H1 (cell line): Measurements from ENCODE around the gene LRRC42. TPM values are rescaled to one million over a fixed set of nuclear protein-coding genes. Genes with fewer than 3 reads are reported as not detected.

Experiments
- CTCF ChIA-PET: fragments of 300-600 bp; sonication (Branson Sonifier 250); formaldehyde crosslinking; loops from one replicate; lab custom pipeline; 2021; ENCODE audit not compliant: partially characterized antibody; lab: Charles Lee
- POLR2A ChIA-PET: fragments of 300-600 bp; sonication (Branson Sonifier 250); formaldehyde crosslinking; loops from one replicate; lab custom pipeline; 2021; ENCODE audit warnings: inconsistent platforms; ENCODE audit not compliant: partially characterized antibody; lab: Charles Lee
- DNase-seq, 2 experiments: peaks; one replicate each; pipeline versions ENCODE4 v3.0.0 to v3.0.0-alpha.2; 2010 to 2022; ENCODE audit warnings: low spot score in 2 of 2, low read depth in 1 of 2, mixed read lengths in 1 of 2
- FAIRE-seq: peaks from 2 replicates; lab custom pipeline; 2011; peaks lifted over from hg19 to GRCh38; lab: Jason Lieb, UNC
- H2AFZ ChIP-seq: 2 replicates; pipeline ENCODE4 v1.8.1; 2012; ENCODE audit warnings: low read length, inconsistent platforms
- H2AK5ac ChIP-seq: 2 replicates; pipeline ENCODE4 v1.6.1; 2013; ENCODE audit warnings: low read depth, low read length
- H2BK120ac ChIP-seq: replicated peaks from 2 replicates; pipeline ENCODE3; 2013; ENCODE audit warnings: low read depth, low read length, inconsistent platforms
- H2BK12ac ChIP-seq: 2 replicates; pipeline ENCODE4 v1.6.1; 2013; ENCODE audit warnings: low read depth, low read length
- H2BK15ac ChIP-seq: 2 replicates; pipeline ENCODE4 v1.6.1; 2013; ENCODE audit warnings: low read length
- H2BK20ac ChIP-seq: 2 replicates; pipeline ENCODE4 v1.6.1; 2013; ENCODE audit warnings: low read length
- H2BK5ac ChIP-seq: 2 replicates; pipeline ENCODE4 v1.6.1; 2013; ENCODE audit warnings: low read depth, low read length
- H3K14ac ChIP-seq: 2 replicates; pipeline ENCODE4 v1.6.1; 2013; ENCODE audit warnings: inconsistent platforms; ENCODE audit not compliant: insufficient read length
- H3K18ac ChIP-seq: 2 replicates; pipeline ENCODE4 v1.6.1; 2013; ENCODE audit warnings: low read length; ENCODE audit errors: extremely low read depth
- H3K23ac ChIP-seq: 2 replicates; pipeline ENCODE4 v1.6.1; 2013; ENCODE audit warnings: inconsistent platforms; ENCODE audit not compliant: insufficient read length
- H3K23me2 ChIP-seq: 2 replicates; pipeline ENCODE4 v1.6.1; 2013; ENCODE audit warnings: low read depth, low read length
- H3K27ac ChIP-seq: 2 replicates; pipeline ENCODE4 v1.6.1; 2011; ENCODE audit warnings: low read depth, low read length, inconsistent platforms
- H3K27me3 ChIP-seq, 4 experiments: replicated peaks in 1 of 4; 1 replicate in 1 of 4; 2 replicates in 3 of 4; pipeline versions ENCODE4 v1.6.1 to v1.8.1; 2011 to 2013; ENCODE audit warnings: low read length in 3 of 4, mild to moderate bottlenecking in 3 of 4, inconsistent platforms in 2 of 4, mixed read lengths in 2 of 4, moderate library complexity in 1 of 4; ENCODE audit not compliant: control insufficient read depth in 3 of 4, insufficient read depth in 3 of 4; ENCODE audit errors: extremely low read depth in 1 of 4
- H3K36me3 ChIP-seq, 4 experiments: 2 replicates each; pipeline versions ENCODE4 v1.6.1 to v1.8.1; 2011 to 2013; ENCODE audit warnings: mild to moderate bottlenecking in 4 of 4, low read length in 3 of 4, moderate library complexity in 2 of 4, control low read depth in 1 of 4, inconsistent platforms in 1 of 4; ENCODE audit not compliant: insufficient read depth in 4 of 4, control insufficient read depth in 2 of 4
- H3K4ac ChIP-seq: replicated peaks from 2 replicates; pipeline ENCODE3; 2013; ENCODE audit warnings: low read length, low read depth, mixed read lengths, inconsistent platforms; ENCODE audit not compliant: insufficient read length
- H3K4me1 ChIP-seq, 4 experiments: replicated peaks in 1 of 4; 1 replicate in 1 of 4; 2 replicates in 3 of 4; pipeline versions ENCODE4 v1.6.1 to v1.8.1; 2011 to 2013; ENCODE audit warnings: low read length in 3 of 4, inconsistent platforms in 2 of 4, mixed read lengths in 1 of 4; ENCODE audit not compliant: insufficient read depth in 4 of 4, control insufficient read depth in 3 of 4
- H3K4me2 ChIP-seq, 2 experiments: 2 replicates each; pipeline versions ENCODE4 v1.6.1 to v1.8.1; 2011 to 2013; ENCODE audit warnings: low read depth in 2 of 2, low read length in 2 of 2, control low read depth in 1 of 2, inconsistent platforms in 1 of 2, mild to moderate bottlenecking in 1 of 2; ENCODE audit not compliant: insufficient read depth in 1 of 2
- H3K4me3 ChIP-seq, 4 experiments: fragments of 200-600, 300-600 bp in 1 of 4; sonication (generic), shearing (Covaris generic), sonication (Bioruptor Twin) in 1 of 4; 2 replicates each; pipeline versions ENCODE4 v1.5.1 to v1.8.1; 2011 to 2016; ENCODE audit warnings: low read length in 4 of 4, low read depth in 3 of 4, control low read depth in 2 of 4, inconsistent platforms in 2 of 4, mild to moderate bottlenecking in 2 of 4, mixed read lengths in 1 of 4, moderate library complexity in 1 of 4; ENCODE audit not compliant: insufficient read depth in 2 of 4; ENCODE audit errors: extremely low read depth in 1 of 4
- H3K56ac ChIP-seq: replicated peaks from 2 replicates; pipeline ENCODE3; 2013; ENCODE audit warnings: low read depth, mild to moderate bottlenecking, mixed read lengths, low read length, inconsistent platforms; ENCODE audit not compliant: insufficient read length
- H3K79me1 ChIP-seq: 2 replicates; pipeline ENCODE4 v1.6.1; 2013; ENCODE audit warnings: low read depth, low read length, control low read depth
- H3K79me2 ChIP-seq, 2 experiments: 2 replicates each; pipeline versions ENCODE4 v1.6.1 to v1.8.1; 2012 to 2013; ENCODE audit warnings: low read length in 2 of 2, mild to moderate bottlenecking in 2 of 2, inconsistent platforms in 1 of 2; ENCODE audit not compliant: insufficient read depth in 2 of 2, control insufficient read depth in 1 of 2
- H3K9ac ChIP-seq, 4 experiments: replicated peaks in 1 of 4; 1 replicate in 1 of 4; 2 replicates in 3 of 4; pipeline versions ENCODE4 v1.6.1 to v1.8.1; 2011 to 2013; ENCODE audit warnings: low read depth in 3 of 4, low read length in 3 of 4, control low read depth in 2 of 4, mild to moderate bottlenecking in 2 of 4, moderate library complexity in 2 of 4, inconsistent platforms in 1 of 4; ENCODE audit errors: extremely low read depth in 1 of 4
- H3K9me3 ChIP-seq, 2 experiments: 2 replicates each; pipeline versions ENCODE4 v1.6.1 to v1.8.1; 2012 to 2013; ENCODE audit warnings: mild to moderate bottlenecking in 2 of 2, moderate library complexity in 2 of 2, control low read depth in 1 of 2, inconsistent platforms in 1 of 2, low read depth in 1 of 2, low read length in 1 of 2, mixed read lengths in 1 of 2; ENCODE audit not compliant: insufficient read depth in 2 of 2
- H4K20me1 ChIP-seq, 2 experiments: replicated peaks in 1 of 2; 2 replicates each; pipeline versions ENCODE3 to v1.8.1; 2011 to 2013; ENCODE audit warnings: inconsistent platforms in 2 of 2, low read length in 2 of 2, mild to moderate bottlenecking in 1 of 2; ENCODE audit not compliant: insufficient read depth in 2 of 2, control insufficient read depth in 1 of 2
- H4K5ac ChIP-seq: 2 replicates; pipeline ENCODE4 v1.6.1; 2013; ENCODE audit warnings: low read length, low read depth, mixed read lengths, inconsistent platforms; ENCODE audit not compliant: insufficient read length
- H4K8ac ChIP-seq: 2 replicates; pipeline ENCODE4 v1.8.0; 2013; ENCODE audit warnings: mild to moderate bottlenecking, moderate library complexity, low read length, inconsistent platforms; ENCODE audit not compliant: insufficient read depth; ENCODE audit errors: extremely low read depth
- H4K91ac ChIP-seq: replicated peaks from 2 replicates; pipeline ENCODE3; 2013; ENCODE audit warnings: low read length, mixed read lengths, inconsistent platforms; ENCODE audit not compliant: insufficient read length
- E2F6 ChIP-seq: IDR thresholded peaks from 2 replicates; pipeline ENCODE4 v1.6.1; 2012; ENCODE audit warnings: inconsistent platforms
- RNF2 ChIP-seq: fragments of 200-900, 300-1000 bp; sonication (generic); IDR thresholded peaks from 2 replicates; pipeline ENCODE4 v1.7.1; 2016; ENCODE audit warnings: borderline replicate concordance, low read depth, mild to moderate bottlenecking, antibody characterized with exemption, low read length; ENCODE audit not compliant: poor library complexity, severe bottlenecking; ENCODE audit errors: missing control alignments
- SP4 ChIP-seq: IDR thresholded peaks from 2 replicates; pipeline ENCODE4 v1.6.1; 2012; ENCODE audit warnings: low read length, inconsistent platforms
- ZNF274 ChIP-seq: IDR thresholded peaks from 2 replicates; pipeline ENCODE4 v1.7.0; 2012; ENCODE audit warnings: low read length, borderline replicate concordance; ENCODE audit errors: extremely low read depth
- WGBS, 2 experiments: shearing (Covaris generic) in 1 of 2; methylation state at CpG; one replicate each; pipeline versions ENCODE4 v1.1.6 to v1.1.7; 2013 to 2015; ENCODE audit warnings: low lambda C conversion rate in 2 of 2, mixed read lengths in 2 of 2, inconsistent platforms in 1 of 2, low coverage in 1 of 2, missing lambda C conversion rate in 1 of 2; ENCODE audit not compliant: insufficient replicate concordance in 2 of 2, insufficient coverage in 1 of 2, insufficient read length in 1 of 2; ENCODE audit errors: extremely low coverage in 1 of 2, missing lambda C conversion rate in 1 of 2; 5-methylcytosine and 5-hydroxymethylcytosine counted together
- polyA plus RNA-seq, 7 experiments: library from polyadenylated mRNA; depleted of rRNA in 3 of 7; stranded (reverse) in 5 of 7; unstranded in 2 of 7; fragments of >200 nt in 5 of 7; fragments of 200-250 nt in 2 of 7; gene quantifications; 1 replicate in 5 of 7; 2 replicates in 1 of 7; 4 replicates in 1 of 7; pipeline versions ENCODE4 v1.2.1 to v1.2.3, GENCODE V29; 2011 to 2013; ENCODE audit warnings: missing spikeins in 2 of 7, mixed read lengths in 2 of 7
- total RNA-seq: library from RNA; stranded (reverse); fragmentation: NEBNext Ultra II Directional; extraction: Animal tissue kit (Norgen Biotek cat#: 25700); gene quantifications from 2 replicates; pipeline ENCODE4 v1.2.1, GENCODE V29; 2021

LRRC42 gene
- total and polyA plus RNA-seq, 2 of the 8 experiments (the other 6 are each of a cell fraction or from before 2014, with no cell fraction given), result 38.2 to 54.1 TPM

- peaks cover 2% of the 10 kb centered on the region; the same call in 1 of the 2 replicates for H3K23me2 ChIP-seq
- no peak overlapping the region for H3K4me2 ChIP-seq
- FAIRE-seq, result no peak
- no peak overlapping the region for H4K5ac ChIP-seq
- peaks cover 0 to 5% (median 0%) of the 10 kb centered on the region in 4 experiments; a peak in 1 of 7 replicates for H3K4me1 ChIP-seq
- no peak overlapping the region for H4K8ac ChIP-seq
- H3K27me3 ChIP-seq, result peaks cover 0 to under 1% (median 0%) of the 10 kb centered on the region in 4 experiments; a peak in 1 of 7 replicates
- TF ChIP-seq RNF2, result no peak
- no peak for TF ChIP-seq ZNF274
- TF ChIP-seq SP4, result no peak
- TF ChIP-seq E2F6, result no peak
- TF ChIP-seq, all 59 proteins: peak for 0
- no peak overlapping the region for H4K91ac ChIP-seq
- no peak overlapping the region for H2BK5ac ChIP-seq
- H2BK20ac ChIP-seq, result no peak overlapping the region
- H3K14ac ChIP-seq, result no peak overlapping the region
- H2AK5ac ChIP-seq, result no peak overlapping the region
- DNase-seq, result no peak
- CTCF ChIA-PET, result no interaction called here
- no peak overlapping the region for H2AFZ ChIP-seq
- H3K4ac ChIP-seq, result no peak overlapping the region
- no peak overlapping the region for H3K23ac ChIP-seq
- no peak overlapping the region for H2BK120ac ChIP-seq
- no peak overlapping the region for H2BK15ac ChIP-seq
- no peak overlapping the region for H3K27ac ChIP-seq
- H3K56ac ChIP-seq, result no peak overlapping the region
- H3K9me3 ChIP-seq, result no peaks in the 10 kb centered on the region; a peak in 1 of 4 replicates
- H4K20me1 ChIP-seq, result no peaks in the 10 kb centered on the region
- no peaks in the 10 kb centered on the region for H3K36me3 ChIP-seq
- no peaks in the 10 kb centered on the region for H3K79me1 ChIP-seq
- no peak overlapping the region for H3K18ac ChIP-seq
- 100% methylated on average over 3 of the region's 3 CpGs; no CpG with 5 or more reads in 1 of the 2 experiments for WGBS, 2 experiments
- POLR2A ChIA-PET, result no interaction called here
- no peak overlapping the region for H3K4me3 ChIP-seq
- H3K79me2 ChIP-seq, result no peaks in the 10 kb centered on the region
- no peak overlapping the region for H3K9ac ChIP-seq
- H2BK12ac ChIP-seq, result no peak overlapping the region
These were observed 40.3 kb downstream of the LRRC42 start for GRCh38 chr1:53986458-53986857.
